H9 (cell line): Measurements from ENCODE around the gene PRKX. TPM values are rescaled to one million over a fixed set of nuclear protein-coding genes. Genes with fewer than 3 reads are reported as not detected.

Experiments
- DNase-seq: peaks from one replicate; pipeline ENCODE4 v3.0.0-alpha.2; 2017
- H2AFZ ChIP-seq: one replicate; pipeline ENCODE4 v1.6.1; 2013; ENCODE audit warnings: mild to moderate bottlenecking, low read length, control low read depth, moderate library complexity
- H2AK5ac ChIP-seq: 2 replicates; pipeline ENCODE4 v1.6.1; 2013; ENCODE audit warnings: low read length, control low read depth, mixed read lengths; ENCODE audit not compliant: insufficient read length
- H2BK120ac ChIP-seq: one replicate; pipeline ENCODE4 v1.6.1; 2013; ENCODE audit warnings: low read depth, mild to moderate bottlenecking, low read length, control low read depth, inconsistent platforms; ENCODE audit not compliant: poor library complexity, severe bottlenecking
- H2BK12ac ChIP-seq: 2 replicates; pipeline ENCODE4 v1.6.1; 2013; ENCODE audit warnings: low read length, control low read depth, mixed read lengths, low read depth; ENCODE audit not compliant: insufficient read length
- H2BK15ac ChIP-seq: 2 replicates; pipeline ENCODE4 v1.6.1; 2013; ENCODE audit warnings: low read depth, low read length, control low read depth
- H2BK20ac ChIP-seq: one replicate; pipeline ENCODE4 v1.6.1; 2013; ENCODE audit warnings: low read depth, mild to moderate bottlenecking, low read length, control low read depth, inconsistent platforms; ENCODE audit not compliant: poor library complexity, severe bottlenecking
- H2BK5ac ChIP-seq: 2 replicates; pipeline ENCODE4 v1.6.1; 2013; ENCODE audit warnings: low read length, control low read depth, mixed read lengths; ENCODE audit not compliant: insufficient read length
- H3K14ac ChIP-seq: 2 replicates; pipeline ENCODE4 v1.6.1; 2013; ENCODE audit warnings: low read length, control low read depth; ENCODE audit not compliant: insufficient read depth
- H3K18ac ChIP-seq: 2 replicates; pipeline ENCODE4 v1.6.1; 2013; ENCODE audit warnings: low read depth, mild to moderate bottlenecking, mixed read lengths, low read length, control low read depth; ENCODE audit not compliant: insufficient read length
- H3K23ac ChIP-seq: 2 replicates; pipeline ENCODE4 v1.6.1; 2013; ENCODE audit warnings: low read length, control low read depth, mixed read lengths, low read depth; ENCODE audit not compliant: insufficient read length
- H3K23me2 ChIP-seq: 2 replicates; pipeline ENCODE4 v1.6.1; 2013; ENCODE audit warnings: low read depth, mild to moderate bottlenecking, mixed read lengths, low read length, control low read depth; ENCODE audit not compliant: insufficient read length, poor library complexity, severe bottlenecking
- H3K27ac ChIP-seq: 2 replicates; pipeline ENCODE4 v1.5.1; 2013; ENCODE audit warnings: low read length, control low read depth, mixed read lengths, low read depth; ENCODE audit not compliant: insufficient read length
- H3K27me3 ChIP-seq: 2 replicates; pipeline ENCODE4 v1.6.1; 2013; ENCODE audit warnings: low read length, control low read depth, inconsistent platforms; ENCODE audit not compliant: insufficient read depth
- H3K4ac ChIP-seq: 2 replicates; pipeline ENCODE4 v1.6.1; 2013; ENCODE audit warnings: low read depth, mild to moderate bottlenecking, control low read depth, inconsistent platforms, low read length, moderate library complexity
- H3K4me1 ChIP-seq: 2 replicates; pipeline ENCODE4 v1.6.1; 2013; ENCODE audit warnings: low read length, control low read depth, inconsistent platforms; ENCODE audit not compliant: insufficient read depth
- H3K4me2 ChIP-seq: 2 replicates; pipeline ENCODE4 v1.6.1; 2013; ENCODE audit warnings: low read length, control low read depth, mixed read lengths; ENCODE audit not compliant: insufficient read length, insufficient read depth
- H3K56ac ChIP-seq: 2 replicates; pipeline ENCODE4 v1.6.1; 2013; ENCODE audit warnings: low read depth, mild to moderate bottlenecking, mixed read lengths, low read length, control low read depth; ENCODE audit not compliant: insufficient read length
- H3K79me1 ChIP-seq: 2 replicates; pipeline ENCODE4 v1.6.1; 2013; ENCODE audit warnings: low read depth, mild to moderate bottlenecking, moderate library complexity, low read length, control low read depth, inconsistent platforms; ENCODE audit not compliant: insufficient read depth, poor library complexity, severe bottlenecking
- H3K79me2 ChIP-seq: 2 replicates; pipeline ENCODE4 v1.6.1; 2013; ENCODE audit warnings: low read length, control low read depth, inconsistent platforms; ENCODE audit not compliant: insufficient read depth
- H3K9ac ChIP-seq: 2 replicates; pipeline ENCODE4 v1.6.1; 2013; ENCODE audit warnings: low read length, control low read depth, mixed read lengths; ENCODE audit not compliant: insufficient read length; ENCODE audit errors: extremely low read depth
- H3K9me3 ChIP-seq: one replicate; pipeline ENCODE4 v1.6.1; 2013; ENCODE audit warnings: low read depth, low read length, inconsistent platforms; ENCODE audit not compliant: control insufficient read depth
- H3T11ph ChIP-seq: one replicate; pipeline ENCODE4 v1.6.1; 2013; ENCODE audit warnings: mild to moderate bottlenecking, low read length, control low read depth, inconsistent platforms
- H4K20me1 ChIP-seq: one replicate; pipeline ENCODE4 v1.6.1; 2013; ENCODE audit not compliant: control insufficient read depth, insufficient read length, insufficient read depth
- H4K5ac ChIP-seq: 2 replicates; pipeline ENCODE4 v1.6.1; 2013; ENCODE audit warnings: low read depth, mild to moderate bottlenecking, mixed read lengths, low read length, control low read depth; ENCODE audit not compliant: insufficient read length
- H4K8ac ChIP-seq: replicated peaks from 2 replicates; pipeline ENCODE4 v1.6.1; 2013; ENCODE audit warnings: low read length, control low read depth, mixed read lengths, low read depth; ENCODE audit not compliant: insufficient read length
- H4K91ac ChIP-seq: 2 replicates; pipeline ENCODE4 v1.6.1; 2013; ENCODE audit warnings: low read depth, mild to moderate bottlenecking, moderate library complexity, mixed read lengths, low read length, control low read depth; ENCODE audit not compliant: insufficient read length
- H3K27ac Mint-ChIP-seq, 3 experiments: 2 replicates in 2 of 3; 3 replicates in 1 of 3; pipeline ENCODE4 v1.8.0; 2020 to 2021; ENCODE audit warnings: mixed read lengths in 3 of 3, mild to moderate bottlenecking in 1 of 3, moderate library complexity in 1 of 3
- H3K27me3 Mint-ChIP-seq: 2 replicates; pipeline ENCODE4 v1.8.0; 2021; ENCODE audit warnings: low read depth, mild to moderate bottlenecking, moderate library complexity, mixed read lengths
- H3K36me3 Mint-ChIP-seq, 3 experiments: 2 replicates in 2 of 3; 3 replicates in 1 of 3; pipeline ENCODE4 v1.8.0; 2020 to 2021; ENCODE audit warnings: low read depth in 3 of 3, mixed read lengths in 3 of 3; ENCODE audit not compliant: insufficient read depth in 1 of 3
- H3K4me1 Mint-ChIP-seq, 2 experiments: 2 replicates each; pipeline ENCODE4 v1.8.0; 2020; ENCODE audit warnings: mixed read lengths in 2 of 2
- H3K4me3 Mint-ChIP-seq, 2 experiments: 2 replicates in 1 of 2; 3 replicates in 1 of 2; pipeline ENCODE4 v1.8.0; 2020 to 2021; ENCODE audit warnings: mild to moderate bottlenecking in 2 of 2, mixed read lengths in 2 of 2, moderate library complexity in 1 of 2
- H3K9me3 Mint-ChIP-seq, 2 experiments: 2 replicates in 1 of 2; 3 replicates in 1 of 2; pipeline ENCODE4 v1.8.0; 2020; ENCODE audit warnings: mild to moderate bottlenecking in 2 of 2, mixed read lengths in 2 of 2, moderate library complexity in 1 of 2
- WGBS: extraction: QIAGEN DNeasy Blood & Tissue Kit; methylation state at CpG from one replicate; pipeline ENCODE4 v1.1.7; 2013; ENCODE audit warnings: missing lambda C conversion rate, low lambda C conversion rate, mixed read lengths; ENCODE audit not compliant: insufficient read length; ENCODE audit errors: extremely low coverage; 5-methylcytosine and 5-hydroxymethylcytosine counted together
- total RNA-seq: library from RNA; stranded (reverse); gene quantifications from 2 replicates; pipeline ENCODE4 v1.2.1, GENCODE V29; 2021
- TF ChIP-seq, protein P1 (sequence below): fragments of 200-600 bp; sonication (generic); conservative IDR thresholded peaks from 3 replicates; pipeline ENCODE4 v1.8.0; 2021; ENCODE audit warnings: antibody characterized with exemption, mild to moderate bottlenecking

PRKX gene
- total RNA-seq, 1 experiment from 2014 or later = 108 TPM

DNA sequence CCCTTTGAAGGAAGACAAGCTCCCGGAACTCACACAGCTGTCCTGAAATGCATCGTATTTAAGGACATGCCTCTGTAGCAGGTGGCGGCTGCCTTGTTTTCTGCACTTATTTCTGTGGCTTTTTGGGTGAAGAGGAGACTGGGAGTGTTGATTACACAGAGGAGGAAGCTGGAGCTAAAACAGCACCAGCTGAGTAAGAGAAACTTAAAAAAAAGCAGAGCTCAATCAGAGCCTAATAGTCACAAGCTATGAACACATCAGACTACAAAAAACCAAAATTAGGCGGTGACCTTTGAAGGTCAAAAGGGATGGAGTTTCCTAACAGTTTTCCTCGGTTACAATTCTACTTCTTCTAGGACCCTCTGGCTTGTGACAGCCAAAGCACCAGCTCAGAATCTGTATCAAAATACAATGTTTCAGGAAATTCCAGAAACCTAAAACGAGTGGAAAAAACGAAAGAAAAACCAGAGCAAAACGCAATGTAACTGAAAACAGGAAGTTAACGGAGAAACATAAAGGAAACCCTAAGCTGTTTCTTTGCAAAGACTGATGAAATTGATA lies 13.5 kb downstream of the PRKX start:
- Histone ChIP-seq H3K14ac (peak overlapping the region; percentile 20; the same call in 1 of the 2 replicates), H3K79me1 (peaks cover 4% of the 10 kb centered on the region), H2BK5ac (no peak overlapping the region), H3K18ac (no peak overlapping the region), H3K9ac (peak overlapping the region; percentile 14), H4K20me1 (no peaks in the 10 kb centered on the region), H3K27ac (no peak overlapping the region), H3K23ac (no peak overlapping the region), H3K23me2 (no peaks in the 10 kb centered on the region), H3K79me2 (peaks cover 34% of the 10 kb centered on the region; the same call in 1 of the 2 replicates), H3K4me1 (peaks cover 13% of the 10 kb centered on the region), H4K5ac (no peak overlapping the region), H4K8ac (no peak overlapping the region), H2BK12ac (no peak overlapping the region), H3K4ac (no peak overlapping the region), H3K27me3 (no peaks in the 10 kb centered on the region), H3K9me3 (no peaks in the 10 kb centered on the region), H2AFZ (no peak overlapping the region), H3T11ph (no peak overlapping the region), H2BK15ac (no peak overlapping the region), H2BK120ac (no peak overlapping the region), H3K56ac (no peak overlapping the region), H3K4me2 (no peak overlapping the region), H2AK5ac (no peak overlapping the region), H4K91ac (no peak overlapping the region), H2BK20ac (no peak overlapping the region)
- Mint-ChIP-seq H3K9me3 (no peaks in the 10 kb centered on the region; a peak in 2 of 5 replicates), H3K4me1 (peaks cover 65 to 83% of the 10 kb centered on the region in 2 experiments), H3K4me3 (no peak overlapping the region; a peak in 1 of 5 replicates), H3K27me3 (no peaks in the 10 kb centered on the region), H3K27ac (peak overlapping the region; percentile 2 to 92 (median 74); a peak in 5 of 7 replicates), H3K36me3 (peaks cover 18 to 53% (median 27%) of the 10 kb centered on the region in 3 experiments)
- WGBS = no CpG with 5 or more reads among the region's 9 CpGs
- TF ChIP-seq, protein P1, sequence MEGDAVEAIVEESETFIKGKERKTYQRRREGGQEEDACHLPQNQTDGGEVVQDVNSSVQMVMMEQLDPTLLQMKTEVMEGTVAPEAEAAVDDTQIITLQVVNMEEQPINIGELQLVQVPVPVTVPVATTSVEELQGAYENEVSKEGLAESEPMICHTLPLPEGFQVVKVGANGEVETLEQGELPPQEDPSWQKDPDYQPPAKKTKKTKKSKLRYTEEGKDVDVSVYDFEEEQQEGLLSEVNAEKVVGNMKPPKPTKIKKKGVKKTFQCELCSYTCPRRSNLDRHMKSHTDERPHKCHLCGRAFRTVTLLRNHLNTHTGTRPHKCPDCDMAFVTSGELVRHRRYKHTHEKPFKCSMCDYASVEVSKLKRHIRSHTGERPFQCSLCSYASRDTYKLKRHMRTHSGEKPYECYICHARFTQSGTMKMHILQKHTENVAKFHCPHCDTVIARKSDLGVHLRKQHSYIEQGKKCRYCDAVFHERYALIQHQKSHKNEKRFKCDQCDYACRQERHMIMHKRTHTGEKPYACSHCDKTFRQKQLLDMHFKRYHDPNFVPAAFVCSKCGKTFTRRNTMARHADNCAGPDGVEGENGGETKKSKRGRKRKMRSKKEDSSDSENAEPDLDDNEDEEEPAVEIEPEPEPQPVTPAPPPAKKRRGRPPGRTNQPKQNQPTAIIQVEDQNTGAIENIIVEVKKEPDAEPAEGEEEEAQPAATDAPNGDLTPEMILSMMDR = no peak
- DNase-seq = no peak
